Ishikawa (cell line): ENCODE results near the gene UGGT1.

Experiments
- EGR1 ChIP-seq: IDR thresholded peaks from 2 replicates; pipeline ENCODE4 v1.6.1; 2012
- EP300 ChIP-seq: IDR thresholded peaks from 2 replicates; pipeline ENCODE4 v1.6.1; 2012; ENCODE audit warnings: borderline replicate concordance
- RAD21 ChIP-seq: IDR thresholded peaks from 2 replicates; pipeline ENCODE4 v1.6.1; 2012; ENCODE audit warnings: low read depth
- TAF1 ChIP-seq: IDR thresholded peaks from 2 replicates; pipeline ENCODE4 v1.6.1; 2012; ENCODE audit warnings: low read depth, mild to moderate bottlenecking
- TCF12 ChIP-seq: IDR thresholded peaks from 2 replicates; pipeline ENCODE4 v1.6.1; 2012; ENCODE audit warnings: low read depth
- TEAD4 ChIP-seq: IDR thresholded peaks from 2 replicates; pipeline ENCODE4 v1.6.1; 2012
- YY1 ChIP-seq: IDR thresholded peaks from 2 replicates; pipeline ENCODE4 v1.6.1; 2012; ENCODE audit warnings: low read depth
- ZBTB7A ChIP-seq: IDR thresholded peaks from 2 replicates; pipeline ENCODE4 v1.6.1; 2012; ENCODE audit warnings: low read depth
- TF ChIP-seq, protein P1 (sequence below): IDR thresholded peaks from 2 replicates; pipeline ENCODE4 v1.6.1; 2012
- TF ChIP-seq, protein P2 (sequence below): IDR thresholded peaks from 2 replicates; pipeline ENCODE4 v1.6.1; 2012; ENCODE audit warnings: low read depth, mild to moderate bottlenecking
- TF ChIP-seq, protein P3 (sequence below): IDR thresholded peaks from 2 replicates; pipeline ENCODE4 v1.6.1; 2012

Gene UGGT1

DNA sequence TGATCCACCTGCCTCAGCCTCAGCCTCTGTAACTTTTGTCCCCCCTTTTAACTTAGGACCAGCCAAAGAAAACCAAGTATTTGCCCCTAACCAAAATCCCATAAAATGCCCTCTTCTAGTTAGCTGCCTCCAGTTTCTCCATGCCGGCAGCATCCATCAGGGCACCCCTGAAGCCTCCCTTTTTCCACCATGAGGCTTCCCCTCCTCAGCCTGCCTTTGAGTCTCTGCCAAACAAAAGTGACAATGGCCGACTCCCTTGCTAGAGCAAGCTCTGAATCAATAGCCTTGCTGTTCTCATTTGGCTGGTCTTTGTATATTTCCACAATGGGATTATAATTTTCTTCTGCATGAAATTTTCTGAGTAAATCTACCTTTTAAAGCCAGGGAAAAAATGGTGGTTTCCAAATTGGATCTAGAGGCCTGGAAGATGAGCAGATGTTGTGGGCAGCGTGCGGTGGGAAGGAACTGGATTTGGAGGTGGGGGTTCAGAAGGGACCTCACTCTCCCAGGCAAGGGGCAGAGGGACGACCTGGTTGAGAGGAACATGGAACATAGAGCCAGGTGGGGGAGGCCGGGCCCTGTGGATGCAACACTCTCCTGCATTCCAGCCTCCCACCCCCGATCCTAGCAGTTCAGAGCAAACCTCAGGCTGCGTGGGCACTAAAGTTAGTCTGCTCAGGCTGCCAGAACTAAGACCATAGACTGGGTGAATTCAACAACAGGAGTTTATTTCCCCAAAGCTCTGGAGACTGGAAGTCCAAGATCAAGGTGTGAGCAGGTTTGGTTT lies 147.1 kb downstream of the UGGT1 start:
- no peak for TF ChIP-seq RAD21

DNA sequence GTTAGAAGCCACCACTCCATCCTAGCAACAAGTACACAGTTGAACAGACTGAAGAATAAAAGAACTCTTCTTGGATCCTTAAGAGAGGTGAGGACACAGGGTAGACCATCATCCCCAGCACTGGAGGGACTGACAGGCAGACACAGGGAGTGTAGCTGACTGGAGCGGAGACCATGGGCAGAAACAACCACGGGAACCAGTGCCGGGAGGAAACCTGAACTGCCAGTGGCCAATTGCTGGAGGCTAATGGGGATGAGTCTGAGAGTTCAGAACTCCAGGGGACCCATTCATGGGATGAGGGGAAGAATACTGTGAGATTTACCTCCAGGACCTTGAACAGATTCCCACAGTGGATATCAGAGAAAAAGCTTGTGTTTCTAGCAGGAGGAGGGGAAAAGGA lies 150.9 kb downstream of the UGGT1 start:
- TF ChIP-seq RAD21 (no peak), YY1 (no peak), TEAD4 (no peak), EGR1 (no peak), EP300 (no peak), TCF12 (no peak), ZBTB7A (no peak), TAF1 (no peak)
- TF ChIP-seq, protein P1, sequence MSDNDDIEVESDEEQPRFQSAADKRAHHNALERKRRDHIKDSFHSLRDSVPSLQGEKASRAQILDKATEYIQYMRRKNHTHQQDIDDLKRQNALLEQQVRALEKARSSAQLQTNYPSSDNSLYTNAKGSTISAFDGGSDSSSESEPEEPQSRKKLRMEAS = no peak
- TF ChIP-seq, protein P2, sequence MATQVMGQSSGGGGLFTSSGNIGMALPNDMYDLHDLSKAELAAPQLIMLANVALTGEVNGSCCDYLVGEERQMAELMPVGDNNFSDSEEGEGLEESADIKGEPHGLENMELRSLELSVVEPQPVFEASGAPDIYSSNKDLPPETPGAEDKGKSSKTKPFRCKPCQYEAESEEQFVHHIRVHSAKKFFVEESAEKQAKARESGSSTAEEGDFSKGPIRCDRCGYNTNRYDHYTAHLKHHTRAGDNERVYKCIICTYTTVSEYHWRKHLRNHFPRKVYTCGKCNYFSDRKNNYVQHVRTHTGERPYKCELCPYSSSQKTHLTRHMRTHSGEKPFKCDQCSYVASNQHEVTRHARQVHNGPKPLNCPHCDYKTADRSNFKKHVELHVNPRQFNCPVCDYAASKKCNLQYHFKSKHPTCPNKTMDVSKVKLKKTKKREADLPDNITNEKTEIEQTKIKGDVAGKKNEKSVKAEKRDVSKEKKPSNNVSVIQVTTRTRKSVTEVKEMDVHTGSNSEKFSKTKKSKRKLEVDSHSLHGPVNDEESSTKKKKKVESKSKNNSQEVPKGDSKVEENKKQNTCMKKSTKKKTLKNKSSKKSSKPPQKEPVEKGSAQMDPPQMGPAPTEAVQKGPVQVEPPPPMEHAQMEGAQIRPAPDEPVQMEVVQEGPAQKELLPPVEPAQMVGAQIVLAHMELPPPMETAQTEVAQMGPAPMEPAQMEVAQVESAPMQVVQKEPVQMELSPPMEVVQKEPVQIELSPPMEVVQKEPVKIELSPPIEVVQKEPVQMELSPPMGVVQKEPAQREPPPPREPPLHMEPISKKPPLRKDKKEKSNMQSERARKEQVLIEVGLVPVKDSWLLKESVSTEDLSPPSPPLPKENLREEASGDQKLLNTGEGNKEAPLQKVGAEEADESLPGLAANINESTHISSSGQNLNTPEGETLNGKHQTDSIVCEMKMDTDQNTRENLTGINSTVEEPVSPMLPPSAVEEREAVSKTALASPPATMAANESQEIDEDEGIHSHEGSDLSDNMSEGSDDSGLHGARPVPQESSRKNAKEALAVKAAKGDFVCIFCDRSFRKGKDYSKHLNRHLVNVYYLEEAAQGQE = no peak
- TF ChIP-seq, protein P3, sequence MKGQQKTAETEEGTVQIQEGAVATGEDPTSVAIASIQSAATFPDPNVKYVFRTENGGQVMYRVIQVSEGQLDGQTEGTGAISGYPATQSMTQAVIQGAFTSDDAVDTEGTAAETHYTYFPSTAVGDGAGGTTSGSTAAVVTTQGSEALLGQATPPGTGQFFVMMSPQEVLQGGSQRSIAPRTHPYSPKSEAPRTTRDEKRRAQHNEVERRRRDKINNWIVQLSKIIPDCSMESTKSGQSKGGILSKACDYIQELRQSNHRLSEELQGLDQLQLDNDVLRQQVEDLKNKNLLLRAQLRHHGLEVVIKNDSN = no peak
